Thoracic aorta (tissue), 2 donors: ENCODE data around the gene SAC3D1. TPM values are rescaled to one million over a fixed set of nuclear protein-coding genes. Genes with fewer than 3 reads are reported as not detected.

Experiments
- ATAC-seq: fragments of 150-250 bp; one replicate; pipeline ENCODE4 v1.8.0; 2017; ENCODE audit warnings: low read depth; ENCODE audit not compliant: insufficient number of reproducible peaks, low FRiP score
- DNase-seq: peaks from one replicate; pipeline ENCODE4 v3.0.0-alpha.2; 2020; ENCODE audit warnings: low spot score
- H3K27ac ChIP-seq, 2 donors: fragments of 200-600 bp; sonication (generic); 1 replicate in 1 of 2; 2 replicates in 1 of 2; pipeline ENCODE4 v1.5.1; 2016; ENCODE audit warnings: mild to moderate bottlenecking in 2 of 2, moderate library complexity in 2 of 2
- H3K27me3 ChIP-seq: fragments of 200-600 bp; sonication (generic); replicated peaks from 2 replicates; pipeline ENCODE4 v1.6.0; 2016; ENCODE audit warnings: mild to moderate bottlenecking; ENCODE audit not compliant: insufficient read depth
- H3K36me3 ChIP-seq: fragments of 200-600 bp; sonication (generic); one replicate; pipeline ENCODE4 v1.5.1; 2016
- H3K4me1 ChIP-seq, 2 donors: fragments of 200-600 bp; sonication (generic); 1 replicate in 1 of 2; 2 replicates in 1 of 2; pipeline versions ENCODE4 v1.5.1 to v1.6.0; 2016; ENCODE audit warnings: low read depth in 2 of 2, mild to moderate bottlenecking in 1 of 2; ENCODE audit not compliant: control insufficient read depth in 1 of 2
- H3K4me3 ChIP-seq: fragments of 200-600 bp; sonication (generic); 2 replicates; pipeline ENCODE4 v1.5.1; 2016; ENCODE audit warnings: mild to moderate bottlenecking
- H3K9me3 ChIP-seq: fragments of 200-600 bp; sonication (generic); 2 replicates; pipeline ENCODE4 v1.5.1; 2016
- CTCF ChIP-seq: fragments of 200-600 bp; sonication (generic); IDR thresholded peaks from one replicate; pipeline ENCODE4 v1.5.1; 2019; ENCODE audit warnings: antibody characterized with exemption
- total RNA-seq, 2 donors: library from RNA; depleted of rRNA; stranded (reverse); fragments of >200 nt; gene quantifications; one replicate each; pipeline versions ENCODE4 v1.1.0 to v1.2.3, GENCODE V29; 2016

The SAC3D1 gene
- total RNA-seq: 10 to 100 TPM in 1 of 2 donors, 1 to 10 TPM in 1; 4.7 to 18.0 TPM

DNA sequence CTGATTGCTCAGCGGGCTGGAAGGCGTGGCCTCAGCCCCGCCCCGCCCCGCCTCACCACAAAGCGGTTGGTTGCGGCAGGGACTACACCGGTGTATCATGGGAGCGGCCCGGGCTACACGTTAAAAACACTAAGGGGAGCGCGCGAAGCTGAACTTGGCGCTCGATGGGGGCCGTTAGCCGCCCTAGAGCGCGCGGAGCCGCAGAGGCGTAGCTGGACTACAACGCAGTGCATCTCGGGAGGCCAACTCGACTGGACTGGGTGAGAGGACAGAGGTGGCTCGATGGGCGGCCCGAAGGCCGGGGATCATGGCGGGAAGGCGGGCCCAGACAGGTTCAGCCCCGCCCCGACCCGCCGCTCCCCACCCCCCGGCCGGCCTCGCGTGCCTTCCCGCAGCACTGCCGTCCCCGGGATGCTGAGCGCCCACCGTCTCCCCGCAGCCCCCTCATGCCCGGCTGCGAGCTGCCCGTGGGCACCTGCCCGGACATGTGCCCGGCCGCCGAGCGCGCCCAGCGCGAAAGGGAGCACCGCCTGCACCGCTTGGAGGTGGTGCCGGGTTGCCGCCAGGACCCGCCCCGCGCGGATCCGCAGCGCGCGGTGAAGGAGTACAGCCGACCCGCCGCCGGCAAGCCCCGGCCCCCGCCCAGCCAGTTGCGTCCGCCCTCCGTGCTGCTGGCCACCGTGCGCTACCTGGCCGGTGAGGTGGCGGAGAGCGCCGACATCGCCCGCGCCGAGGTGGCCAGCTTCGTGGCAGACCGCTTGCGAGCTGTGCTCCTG, at the start of gene SAC3D1:
TSS of gene SAC3D1 (plus strand) at position 364 of the 776 bp plus-strand sequence. CDS start at position 447, 83 bp downstream.
- Histone ChIP-seq H3K27me3 (no peaks in the 10 kb centered on the region), H3K27ac (peak within 1 kb of the TSS; percentile 87 to 88), H3K4me3 (peak within 1 kb of the TSS; percentile 84), H3K36me3 (peaks cover 21% of the 10 kb centered on the region), H3K4me1 (peaks cover 5 to 16% of the 10 kb centered on the region in 2 donors), H3K9me3 (no peaks in the 10 kb centered on the region)
- ATAC-seq (peak; percentile 69), DNase-seq (peak; percentile 67)
- no peak for TF ChIP-seq CTCF

DNA sequence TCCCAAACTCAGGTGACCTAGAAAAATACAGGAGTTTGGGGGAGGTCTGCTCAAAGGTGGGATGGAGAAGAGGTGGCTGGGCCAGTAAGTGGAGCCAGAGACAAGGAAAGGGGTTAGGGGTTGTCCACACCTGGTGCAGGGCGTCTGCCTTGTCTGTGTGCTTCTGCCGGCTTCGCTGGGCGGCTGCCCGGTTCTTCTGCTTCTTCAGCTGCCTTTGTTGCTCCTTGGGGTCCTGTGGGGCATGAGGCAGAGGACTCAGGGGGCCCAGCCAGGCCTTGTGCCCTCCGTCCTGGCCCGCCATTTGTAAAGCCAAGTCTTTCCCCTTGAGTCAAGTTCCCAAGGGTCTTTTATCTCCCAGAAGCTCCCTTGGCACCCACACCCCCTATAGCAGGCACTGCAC, 46.7 kb upstream of the SAC3D1 start:
- Histone ChIP-seq H3K4me1 (peaks cover 9 to 13% of the 10 kb centered on the region in 2 donors), H3K4me3 (no peak overlapping the region), H3K27me3 (no peaks in the 10 kb centered on the region), H3K36me3 (no peaks in the 10 kb centered on the region), H3K9me3 (no peaks in the 10 kb centered on the region), H3K27ac (no peak overlapping the region)
- ATAC-seq (no peak), DNase-seq (no peak)
- no peak for TF ChIP-seq CTCF

GRCh38 chr11:64996327-64996709, 44.7 kb upstream of the SAC3D1 start:
- peak; percentile 29 for ATAC-seq
- peak overlapping the region; percentile 68 for H3K4me3 ChIP-seq

GRCh38 chr11:64996710-64997380, 44.2 kb upstream of the SAC3D1 start, which contains the start of gene BATF2:
TSS of gene BATF2 (minus strand) at chr11:64996971. CDS start at chr11:64996914, 57 bp downstream.
- DNase-seq (peak; percentile 29), ATAC-seq (peak; percentile 83)
- peak within 1 kb of the TSS; percentile 55 for H3K27ac ChIP-seq
- no peaks in the 10 kb centered on the region for H3K36me3 ChIP-seq
- peak; percentile 48 for TF ChIP-seq CTCF
- H3K4me3 ChIP-seq: peak within 1 kb of the TSS; percentile 68
- H3K27me3 ChIP-seq: no peaks in the 10 kb centered on the region
- peaks cover 5 to 13% of the 10 kb centered on the region in 2 donors for H3K4me1 ChIP-seq
- H3K9me3 ChIP-seq: no peaks in the 10 kb centered on the region

More at GRCh38 chr11:64996327-64996709, 44.7 kb upstream of the SAC3D1 start:
- no peaks in the 10 kb centered on the region for H3K36me3 ChIP-seq
- H3K9me3 ChIP-seq: no peaks in the 10 kb centered on the region
- H3K27me3 ChIP-seq: no peaks in the 10 kb centered on the region
- no peak for DNase-seq
- peak overlapping the region; percentile 55 for H3K27ac ChIP-seq
- H3K4me1 ChIP-seq: peaks cover 5 to 13% of the 10 kb centered on the region in 2 donors
- TF ChIP-seq CTCF: no peak

DNA sequence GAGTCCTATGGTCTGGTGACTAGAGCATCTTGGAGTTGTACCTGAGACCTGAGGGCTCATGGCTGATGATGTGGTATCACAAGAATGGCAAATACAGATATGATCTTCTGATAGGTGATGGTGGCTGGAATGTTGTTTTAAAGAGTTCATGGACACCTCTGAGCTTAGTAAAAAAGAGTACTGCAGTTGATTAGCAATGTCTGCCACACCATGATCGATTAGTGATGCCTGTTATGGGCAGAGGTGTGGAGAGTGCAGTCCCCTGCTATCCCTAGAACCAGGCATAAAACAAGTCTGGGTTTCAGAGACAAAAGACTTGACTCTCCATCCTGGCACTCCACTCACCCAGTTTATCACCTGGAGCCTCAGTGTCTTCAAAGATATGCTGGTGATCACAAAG, 42.9 kb upstream of the SAC3D1 start:
- no peak for TF ChIP-seq CTCF
- no peaks in the 10 kb centered on the region for H3K27me3 ChIP-seq
- DNase-seq (no peak), ATAC-seq (no peak)
- H3K36me3 ChIP-seq: no peaks in the 10 kb centered on the region
- H3K4me3 ChIP-seq: no peak overlapping the region
- H3K4me1 ChIP-seq: peaks cover 5 to 13% of the 10 kb centered on the region in 2 donors
- no peaks in the 10 kb centered on the region for H3K9me3 ChIP-seq
- no peak overlapping the region for H3K27ac ChIP-seq
